Measurements from ENCODE around the gene LINC01488. TPM values are rescaled to one million over a fixed set of nuclear protein-coding genes. Genes with fewer than 3 reads are reported as not detected.

Gene LINC01488
- total and polyA plus RNA-seq, 9 of the 15 experiments (the other 6 are each of a cell fraction or from before 2014, with no cell fraction given): not detected

- no peak for ATAC-seq
- no peak overlapping the region for H3K4me3 ChIP-seq
- TF ChIP-seq SETDB1 (IDR thresholded peaks at IDR 0.05; ENCODE audit: low read length) (no peak), NCOR1 (IDR thresholded peaks at IDR 0.05) (peak; percentile 44; the same call in 1 of the 2 replicates), RNF219 (CRISPR knock-in tag; IDR thresholded peaks at IDR 0.05) (no peak), ZNF232 (CRISPR knock-in tag; IDR thresholded peaks at IDR 0.05) (no peak), ZNF512 (tag; IDR thresholded peaks at IDR 0.05) (no peak), SRSF7 (optimal IDR thresholded peaks at IDR 0.05; ENCODE audit: low read depth, low read length) (no peak), NR2F6 (CRISPR knock-in tag; IDR thresholded peaks at IDR 0.05) (no peak), CREM (IDR thresholded peaks at IDR 0.05; ENCODE audit: low read depth) (peak; percentile 58), JUNB (CRISPR knock-in tag; conservative IDR thresholded peaks at IDR 0.05) (no peak), POLR2B (IDR thresholded peaks at IDR 0.05; ENCODE audit: low read depth, partially characterized antibody) (no peak)
- TF ChIP-seq, protein P1, sequence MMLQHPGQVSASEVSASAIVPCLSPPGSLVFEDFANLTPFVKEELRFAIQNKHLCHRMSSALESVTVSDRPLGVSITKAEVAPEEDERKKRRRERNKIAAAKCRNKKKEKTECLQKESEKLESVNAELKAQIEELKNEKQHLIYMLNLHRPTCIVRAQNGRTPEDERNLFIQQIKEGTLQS (IDR thresholded peaks at IDR 0.05): no peak
- TF ChIP-seq, protein P1 (CRISPR knock-in tag; conservative IDR thresholded peaks at IDR 0.05): no peak
- TF ChIP-seq, protein P2, sequence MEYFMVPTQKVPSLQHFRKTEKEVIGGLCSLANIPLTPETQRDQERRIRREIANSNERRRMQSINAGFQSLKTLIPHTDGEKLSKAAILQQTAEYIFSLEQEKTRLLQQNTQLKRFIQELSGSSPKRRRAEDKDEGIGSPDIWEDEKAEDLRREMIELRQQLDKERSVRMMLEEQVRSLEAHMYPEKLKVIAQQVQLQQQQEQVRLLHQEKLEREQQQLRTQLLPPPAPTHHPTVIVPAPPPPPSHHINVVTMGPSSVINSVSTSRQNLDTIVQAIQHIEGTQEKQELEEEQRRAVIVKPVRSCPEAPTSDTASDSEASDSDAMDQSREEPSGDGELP (CRISPR knock-in tag; IDR thresholded peaks at IDR 0.05; ENCODE audit: borderline replicate concordance): 0 out of 2 replicates have a peak, but pooled peaks have one; percentile 31
- TF ChIP-seq, protein P3, sequence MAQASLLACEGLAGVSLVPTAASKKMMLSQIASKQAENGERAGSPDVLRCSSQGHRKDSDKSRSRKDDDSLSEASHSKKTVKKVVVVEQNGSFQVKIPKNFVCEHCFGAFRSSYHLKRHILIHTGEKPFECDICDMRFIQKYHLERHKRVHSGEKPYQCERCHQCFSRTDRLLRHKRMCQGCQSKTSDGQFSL (CRISPR knock-in tag; IDR thresholded peaks at IDR 0.05): 0 out of 2 replicates have a peak, but pooled peaks have one; percentile 49
- TF ChIP-seq, protein P3 (tag; IDR thresholded peaks at IDR 0.05): no peak
Measured at GRCh38 chr11:69448471-69449284, 32.8 kb upstream of the LINC01488 start.

More at GRCh38 chr11:69448471-69449284, 32.8 kb upstream of the LINC01488 start:
- in situ Hi-C loops (cut with MboI) (loop anchor here (5.0 kb wide), 1 partner anchor 194 kb away; the partner anchor contains the start of gene CCND1), intact Hi-C loops (cut with micrococcal nuclease) (loop anchor here (10.0 kb wide), 1 partner anchor 314 kb away; no protein-coding TSS in a partner anchor)
- H3K9ac ChIP-seq (ENCODE audit: insufficient read depth in 1 of 2, low read depth in 2 of 2, low read length in 2 of 2): peak overlapping the region; percentile 40 to 46
- H3K27ac ChIP-seq (ENCODE audit: extremely low read depth, low read depth, low read length): peak overlapping the region; percentile 67
- peaks cover 3% of the 10 kb centered on the region; the same call in 1 of the 3 replicates for H3K79me2 ChIP-seq (ENCODE audit: control insufficient read depth, insufficient read depth, low read length)
- DNase-seq (ENCODE audit: extremely low read depth in 1 of 4, low spot score in 3 of 4): peak; percentile 30 to 77 (median 56)
- ChIA-PET CTCF (ENCODE audit: low intra/inter-chr PET ratio) (no interaction called here), POLR2A (interaction anchor here (0.6 to 2.3 kb wide), 3 partner anchors 8 to 125 kb away, joined by 3 to 6 read pairs (median 5); no protein-coding TSS in a partner anchor)
- peak overlapping the region; percentile 73 for H2AFZ ChIP-seq (ENCODE audit: low read depth, low read length)
- H3K9me1 ChIP-seq (ENCODE audit: control insufficient read depth, insufficient read depth, low read length): peaks cover 4% of the 10 kb centered on the region
- BruUV-seq (replicated peaks): no TSS peak
- H3K9me3 ChIP-seq (replicated peaks; ENCODE audit: control insufficient read depth, insufficient read depth, low read depth, low read length): no peaks in the 10 kb centered on the region
- H3K36me3 ChIP-seq (ENCODE audit: control insufficient read depth, insufficient read depth, low read length): no peaks in the 10 kb centered on the region
- FAIRE-seq: peak; percentile 90
- H3K27me3 ChIP-seq (ENCODE audit: control insufficient read depth in 2 of 2, insufficient read depth in 2 of 2, low read length in 2 of 2): no peaks in the 10 kb centered on the region
- peaks cover 48 to 57% of the 10 kb centered on the region in 2 experiments for H3K4me1 ChIP-seq (replicated peaks in 1 of 2; ENCODE audit: control insufficient read depth in 2 of 2, insufficient read depth in 2 of 2, low read length in 2 of 2)
- no peaks in the 10 kb centered on the region for H4K20me1 ChIP-seq (replicated peaks; ENCODE audit: control insufficient read depth, insufficient read depth, low read length)
- peak overlapping the region; percentile 62 for H3K4me2 ChIP-seq (ENCODE audit: insufficient read depth, low read length)
- WGBS (ENCODE audit: insufficient coverage, low coverage, missing lambda C conversion rate): 26% methylated on average over 15 of the region's 15 CpGs

Data from K562 (cell line).